ENCODE measurements around the gene MLLT10. TPM values are rescaled to one million over a fixed set of nuclear protein-coding genes. Genes with fewer than 3 reads are reported as not detected.

The MLLT10 gene
- total RNA-seq, 4 donors from 2014 or later = 42.8 to 283 (median 48.5) TPM

DNA sequence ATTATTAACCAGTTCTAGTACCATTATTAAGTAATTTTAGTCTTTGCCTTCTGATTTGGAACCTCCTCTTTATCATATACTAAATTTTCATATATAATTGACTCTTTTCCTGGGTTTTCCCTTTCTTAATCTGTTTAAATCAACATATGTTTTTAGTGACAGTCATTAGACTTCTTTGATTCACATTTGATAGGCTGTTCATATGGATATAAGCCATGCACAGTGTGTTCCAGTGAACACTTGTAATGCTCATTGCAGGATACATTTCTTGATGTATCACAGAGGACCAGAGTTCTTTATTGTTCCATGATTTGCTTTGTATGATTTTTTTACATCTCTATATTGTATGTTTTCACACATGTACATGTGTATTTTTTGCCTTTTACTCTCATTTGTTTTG, 114.0 kb downstream of the MLLT10 start:
- intact Hi-C loops (cut with DNase I; ENCODE audit: low total_unique reads) = no loop called here
- no peak for TF ChIP-seq POLR2A (IDR thresholded peaks at IDR 0.05)
- TF ChIP-seq, protein P1, sequence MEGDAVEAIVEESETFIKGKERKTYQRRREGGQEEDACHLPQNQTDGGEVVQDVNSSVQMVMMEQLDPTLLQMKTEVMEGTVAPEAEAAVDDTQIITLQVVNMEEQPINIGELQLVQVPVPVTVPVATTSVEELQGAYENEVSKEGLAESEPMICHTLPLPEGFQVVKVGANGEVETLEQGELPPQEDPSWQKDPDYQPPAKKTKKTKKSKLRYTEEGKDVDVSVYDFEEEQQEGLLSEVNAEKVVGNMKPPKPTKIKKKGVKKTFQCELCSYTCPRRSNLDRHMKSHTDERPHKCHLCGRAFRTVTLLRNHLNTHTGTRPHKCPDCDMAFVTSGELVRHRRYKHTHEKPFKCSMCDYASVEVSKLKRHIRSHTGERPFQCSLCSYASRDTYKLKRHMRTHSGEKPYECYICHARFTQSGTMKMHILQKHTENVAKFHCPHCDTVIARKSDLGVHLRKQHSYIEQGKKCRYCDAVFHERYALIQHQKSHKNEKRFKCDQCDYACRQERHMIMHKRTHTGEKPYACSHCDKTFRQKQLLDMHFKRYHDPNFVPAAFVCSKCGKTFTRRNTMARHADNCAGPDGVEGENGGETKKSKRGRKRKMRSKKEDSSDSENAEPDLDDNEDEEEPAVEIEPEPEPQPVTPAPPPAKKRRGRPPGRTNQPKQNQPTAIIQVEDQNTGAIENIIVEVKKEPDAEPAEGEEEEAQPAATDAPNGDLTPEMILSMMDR (IDR thresholded peaks at IDR 0.05) = no peak
- DNase-seq (ENCODE audit: low spot score in 2 of 2) = no peak
- H3K4me3 ChIP-seq (ENCODE audit: low read depth, poor library complexity, severe bottlenecking) = no peak overlapping the region

DNA sequence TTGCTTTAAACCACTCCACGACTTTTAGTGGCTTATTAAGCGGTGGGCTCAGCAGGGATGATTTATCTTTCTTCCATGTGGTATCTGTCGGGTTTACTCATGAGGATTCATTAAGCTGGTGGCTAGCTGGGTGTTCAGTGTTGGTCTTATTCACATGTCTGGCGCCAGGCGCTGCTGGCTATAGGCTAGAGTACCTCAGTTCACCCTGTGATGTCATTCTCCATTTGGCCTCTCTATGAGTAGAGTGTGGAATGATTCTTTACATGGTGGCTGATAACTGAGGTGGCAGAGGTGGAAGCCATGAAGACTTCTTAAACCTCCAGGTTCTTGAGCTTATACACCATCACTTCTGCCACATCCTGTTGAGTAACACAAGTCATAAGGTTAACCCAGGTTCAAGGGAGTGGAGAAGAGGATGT, 115.4 kb downstream of the MLLT10 start:
- TF ChIP-seq POLR2A (IDR thresholded peaks at IDR 0.05) = no peak
- TF ChIP-seq, protein P1 (IDR thresholded peaks at IDR 0.05) = no peak
- DNase-seq (ENCODE audit: low spot score in 2 of 2) = no peak
- intact Hi-C loops (cut with DNase I; ENCODE audit: low total_unique reads) = no loop called here
- H3K4me3 ChIP-seq (ENCODE audit: low read depth, poor library complexity, severe bottlenecking) = no peak overlapping the region
- 93 to 96% methylated on average over 5 of the region's 5 CpGs for WGBS, 2 donors

DNA sequence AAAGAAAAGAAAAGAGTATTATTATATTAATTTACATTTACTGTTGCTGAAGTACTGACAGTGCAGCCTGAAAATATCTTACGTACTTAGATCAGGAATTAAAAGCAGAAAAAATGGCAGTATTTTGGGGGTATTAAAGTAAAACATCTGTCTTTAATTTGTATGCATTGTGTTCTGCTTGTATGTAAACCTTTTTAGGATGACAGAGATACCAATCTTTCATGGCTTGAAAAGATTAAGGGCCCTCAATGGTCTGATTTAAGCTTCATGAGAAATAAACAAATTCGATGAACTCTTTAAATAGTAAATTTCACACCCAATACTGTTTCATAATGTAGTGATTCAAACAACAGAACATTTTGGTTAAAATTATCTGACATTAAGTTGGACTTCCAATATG, 116.3 kb downstream of the MLLT10 start:
- intact Hi-C loops (cut with DNase I; ENCODE audit: low total_unique reads) = no loop called here
- no peak overlapping the region for H3K4me3 ChIP-seq (ENCODE audit: low read depth, poor library complexity, severe bottlenecking)
- 76 to 78% methylated on average over 2 of the region's 2 CpGs for WGBS, 2 donors
- DNase-seq (ENCODE audit: low spot score in 2 of 2) = no peak
- TF ChIP-seq, protein P1 (IDR thresholded peaks at IDR 0.05) = no peak
- TF ChIP-seq POLR2A (IDR thresholded peaks at IDR 0.05) = no peak

DNA sequence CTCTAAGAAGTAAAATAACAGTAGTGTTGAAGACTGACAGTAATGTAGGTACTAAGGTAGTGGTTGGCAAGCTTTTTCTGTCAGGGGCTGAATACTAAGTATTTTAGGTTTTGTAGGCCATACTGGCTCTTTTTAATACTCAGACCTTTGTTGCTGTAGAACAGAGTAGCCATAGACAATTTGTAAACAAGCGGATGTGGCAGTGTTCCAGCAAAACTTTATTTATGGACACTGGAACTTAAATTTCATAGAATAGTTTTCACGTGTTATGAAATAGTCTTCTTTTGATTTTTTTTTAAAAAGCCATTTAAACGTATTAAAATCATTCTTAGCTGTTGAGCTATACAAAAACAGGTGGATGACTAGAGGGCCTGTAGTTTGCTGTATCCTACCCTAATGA, 121.2 kb downstream of the MLLT10 start:
- intact Hi-C loops (cut with DNase I; ENCODE audit: low total_unique reads) = no loop called here
- no peak overlapping the region for H3K4me3 ChIP-seq (ENCODE audit: low read depth, poor library complexity, severe bottlenecking)
- TF ChIP-seq, protein P1 (IDR thresholded peaks at IDR 0.05) = no peak
- no peak for TF ChIP-seq POLR2A (IDR thresholded peaks at IDR 0.05)
- no peak for DNase-seq (ENCODE audit: low spot score in 2 of 2)
- WGBS, 2 donors = 78 to 85% methylated on average over 3 of the region's 3 CpGs

DNA sequence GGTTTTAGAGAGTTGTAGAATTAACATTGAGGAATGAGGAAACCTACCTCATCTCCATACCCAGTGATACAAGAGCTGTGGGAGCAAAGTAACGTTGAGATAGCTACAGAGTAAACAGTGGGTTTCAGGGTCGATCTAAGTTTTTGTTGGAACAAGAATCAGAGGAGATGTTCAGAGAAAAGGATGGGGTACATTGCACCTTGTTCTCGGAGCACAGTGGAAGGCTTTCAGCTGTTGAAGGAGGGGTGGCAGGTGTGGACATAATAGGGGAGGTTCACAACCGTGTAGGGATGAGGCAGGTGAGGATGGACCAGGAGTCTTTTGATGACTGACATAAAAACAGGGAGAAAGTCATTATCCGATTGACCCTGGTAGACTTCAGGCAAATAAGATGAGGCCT, 121.7 kb downstream of the MLLT10 start:
- 95% methylated on average over 5 of the region's 5 CpGs for WGBS, 2 donors
- H3K4me3 ChIP-seq (ENCODE audit: low read depth, poor library complexity, severe bottlenecking) = no peak overlapping the region
- DNase-seq (ENCODE audit: low spot score in 2 of 2) = no peak
- TF ChIP-seq, protein P1 (IDR thresholded peaks at IDR 0.05) = no peak
- TF ChIP-seq POLR2A (IDR thresholded peaks at IDR 0.05) = no peak
- intact Hi-C loops (cut with DNase I; ENCODE audit: low total_unique reads) = no loop called here

DNA sequence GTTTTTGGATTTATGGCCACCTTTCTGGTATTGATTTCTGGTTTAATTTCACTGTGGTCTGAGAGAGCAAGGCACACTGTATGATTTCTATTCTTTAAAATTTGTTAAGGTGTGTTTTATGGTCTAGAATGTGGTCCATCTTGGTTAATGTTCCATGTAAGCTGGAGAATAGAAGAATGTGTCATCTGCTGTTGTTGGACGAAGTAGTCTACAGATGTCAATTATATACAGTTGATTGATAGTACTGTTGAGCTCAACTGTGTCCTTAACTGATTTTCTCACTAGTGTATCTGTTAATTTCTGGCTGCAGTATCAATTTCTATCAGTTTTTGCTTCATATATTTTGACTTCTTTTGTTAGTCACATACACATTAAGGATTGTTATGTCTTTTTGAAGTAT, 127.1 kb downstream of the MLLT10 start:
- TF ChIP-seq, protein P1 (IDR thresholded peaks at IDR 0.05) = no peak
- TF ChIP-seq POLR2A (IDR thresholded peaks at IDR 0.05) = no peak
- H3K4me3 ChIP-seq (ENCODE audit: low read depth, poor library complexity, severe bottlenecking) = no peak overlapping the region
- WGBS, 2 donors = 53 to 69% methylated on average over 1 of the region's 1 CpG
- intact Hi-C loops (cut with DNase I; ENCODE audit: low total_unique reads) = no loop called here
- DNase-seq (ENCODE audit: low spot score in 2 of 2) = no peak

Measured in lower leg skin (tissue), 4 donors.